ENCODE data around the gene LAMP5.

DNA sequence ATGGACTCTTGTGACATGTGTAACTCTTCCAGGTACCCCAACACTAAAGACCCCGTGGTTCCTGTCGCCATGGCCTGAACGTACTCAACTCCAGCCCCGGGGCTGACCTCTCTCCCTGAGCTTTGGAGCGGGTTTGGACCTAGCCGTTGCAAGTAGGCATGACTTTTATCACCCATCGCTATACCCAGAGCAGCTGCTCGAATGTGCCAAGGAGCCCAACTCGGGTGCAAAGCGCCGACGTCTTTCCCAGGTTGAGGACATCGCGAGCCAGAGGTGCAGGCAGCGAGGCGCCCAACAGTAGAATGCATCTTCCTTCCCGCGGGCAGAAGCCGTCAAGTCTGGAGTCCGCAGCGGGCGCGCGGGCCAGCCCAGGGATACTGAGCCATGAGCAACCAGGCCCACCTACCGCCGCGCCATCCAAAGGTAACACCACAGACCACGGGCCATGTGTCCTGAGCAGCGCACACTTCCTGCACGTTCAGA lies 5.7 kb upstream of the LAMP5 start:
- TF ChIP-seq, protein P1, sequence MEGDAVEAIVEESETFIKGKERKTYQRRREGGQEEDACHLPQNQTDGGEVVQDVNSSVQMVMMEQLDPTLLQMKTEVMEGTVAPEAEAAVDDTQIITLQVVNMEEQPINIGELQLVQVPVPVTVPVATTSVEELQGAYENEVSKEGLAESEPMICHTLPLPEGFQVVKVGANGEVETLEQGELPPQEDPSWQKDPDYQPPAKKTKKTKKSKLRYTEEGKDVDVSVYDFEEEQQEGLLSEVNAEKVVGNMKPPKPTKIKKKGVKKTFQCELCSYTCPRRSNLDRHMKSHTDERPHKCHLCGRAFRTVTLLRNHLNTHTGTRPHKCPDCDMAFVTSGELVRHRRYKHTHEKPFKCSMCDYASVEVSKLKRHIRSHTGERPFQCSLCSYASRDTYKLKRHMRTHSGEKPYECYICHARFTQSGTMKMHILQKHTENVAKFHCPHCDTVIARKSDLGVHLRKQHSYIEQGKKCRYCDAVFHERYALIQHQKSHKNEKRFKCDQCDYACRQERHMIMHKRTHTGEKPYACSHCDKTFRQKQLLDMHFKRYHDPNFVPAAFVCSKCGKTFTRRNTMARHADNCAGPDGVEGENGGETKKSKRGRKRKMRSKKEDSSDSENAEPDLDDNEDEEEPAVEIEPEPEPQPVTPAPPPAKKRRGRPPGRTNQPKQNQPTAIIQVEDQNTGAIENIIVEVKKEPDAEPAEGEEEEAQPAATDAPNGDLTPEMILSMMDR (IDR thresholded peaks at IDR 0.05) = no peak
- no peak for TF ChIP-seq POLR2A (IDR thresholded peaks at IDR 0.05)

Measured in thyroid gland (tissue), 4 donors.